GM18909 (cell line): ENCODE measurements around the gene RUNX1.

Source experiments
- ATAC-seq: cut with Tn5 transposase; IDR thresholded peaks from one replicate; pipeline ENCODE4 v1.9.1; 2021; ENCODE audit warnings: mild to moderate bottlenecking; ENCODE audit not compliant: unreplicated experiment, poor library complexity

Gene RUNX1

DNA sequence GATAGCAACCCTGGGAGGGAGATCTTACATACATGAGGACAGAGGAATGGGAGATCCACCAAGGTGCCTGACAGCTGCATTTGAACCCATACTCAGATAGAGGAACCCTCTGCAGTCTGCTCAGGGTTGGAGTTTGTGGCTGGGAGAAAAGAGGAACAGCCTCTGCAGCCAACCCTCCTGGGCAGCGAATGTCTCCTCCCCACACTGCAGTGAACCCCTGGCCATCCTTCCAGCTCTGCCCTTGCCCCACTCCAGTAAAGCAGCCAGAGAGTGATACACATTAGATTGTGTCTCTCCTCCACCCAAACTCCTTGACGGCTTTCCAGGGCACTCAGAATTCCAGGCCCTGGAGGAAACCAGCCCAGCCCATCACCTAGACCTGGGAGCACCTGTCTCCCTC lies 137.7 kb downstream of the RUNX1 start:
- ATAC-seq = no peak

DNA sequence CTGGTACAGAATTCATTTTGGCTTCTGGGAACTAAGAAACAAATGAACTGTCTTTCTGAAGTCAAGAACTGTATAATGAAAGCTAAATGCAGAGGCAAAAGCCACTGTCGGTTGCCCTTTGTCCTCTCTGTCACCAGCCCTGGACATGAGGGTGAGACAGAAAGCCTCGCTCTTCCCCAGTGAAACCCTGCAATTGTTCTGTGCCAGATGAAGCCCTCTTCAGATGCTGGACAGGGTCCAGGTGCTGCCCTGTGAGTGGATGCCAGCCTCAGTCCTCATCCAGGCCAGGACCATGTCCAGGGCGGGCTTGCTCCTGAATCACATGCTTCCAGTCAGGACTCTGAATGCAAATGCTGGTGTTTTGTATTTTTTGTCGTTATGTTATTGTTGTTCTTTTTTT lies 138.7 kb downstream of the RUNX1 start:
- ATAC-seq = no peak

DNA sequence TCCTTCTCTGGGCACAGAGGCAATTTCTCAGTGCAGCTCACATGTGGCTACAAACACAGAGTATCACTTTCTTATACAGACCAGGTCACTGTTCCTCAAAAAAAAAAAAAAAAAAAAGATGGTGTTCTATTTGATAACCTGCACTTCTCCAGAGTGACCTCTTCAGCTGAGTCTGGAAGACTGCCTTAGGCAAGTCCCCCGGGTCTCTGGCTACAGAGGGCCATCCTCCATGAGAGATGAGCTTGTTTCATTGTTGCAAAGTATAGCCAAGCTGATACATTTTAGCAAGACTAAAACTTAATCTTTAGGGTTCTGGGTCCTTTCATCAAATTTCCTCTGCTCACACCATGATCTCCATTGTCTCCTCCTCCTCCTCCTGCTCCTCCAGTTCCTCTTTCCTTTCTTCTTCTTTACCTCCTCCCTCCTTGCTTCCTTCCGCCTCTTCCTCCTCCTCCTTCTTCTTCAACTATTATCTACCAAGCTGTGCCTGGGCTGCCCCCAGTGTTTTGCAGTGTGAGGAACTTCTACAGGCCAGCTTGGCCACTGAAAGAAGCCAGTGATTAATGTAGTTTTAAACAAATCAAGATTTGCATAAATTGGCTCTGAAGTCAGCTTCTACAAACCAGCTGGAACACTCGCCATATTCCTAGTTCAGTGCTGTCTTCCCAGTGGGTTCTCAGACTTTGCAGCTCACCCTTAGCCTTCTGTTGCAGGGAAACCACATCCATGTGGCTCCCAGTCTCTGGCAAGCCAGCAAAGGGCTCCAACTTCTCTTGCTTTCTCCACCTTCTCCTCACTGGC lies 139.4 kb downstream of the RUNX1 start:
- ATAC-seq = no peak

DNA sequence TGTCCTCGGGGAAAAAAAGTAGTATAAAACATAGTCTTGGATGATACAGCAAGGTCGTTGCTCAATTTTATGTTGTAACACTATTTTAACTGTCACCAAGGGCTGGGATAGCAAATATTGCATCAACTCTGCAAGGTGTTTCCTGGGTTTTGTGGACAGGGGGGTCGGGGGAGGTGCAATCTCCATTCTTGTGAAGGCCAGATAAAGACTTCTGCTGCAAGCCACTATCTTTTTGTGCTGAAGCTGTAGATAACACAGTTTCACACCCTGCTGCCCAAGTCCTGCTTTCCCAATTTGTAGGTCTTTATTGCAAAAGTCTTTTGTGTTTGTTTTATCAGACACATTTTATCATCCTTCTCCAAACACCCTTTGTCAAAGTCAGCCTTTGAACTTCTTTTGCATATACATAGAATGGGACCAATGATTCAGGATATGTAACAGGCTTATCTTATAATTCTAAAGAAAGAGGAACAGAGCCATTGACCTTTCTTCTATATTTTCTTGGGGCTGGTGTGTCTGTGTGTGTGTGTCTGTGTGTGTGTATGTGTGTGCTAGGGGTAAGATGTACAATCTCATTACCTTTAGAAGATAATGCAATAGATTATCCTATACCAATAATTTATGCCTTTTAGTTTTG lies 140.6 kb downstream of the RUNX1 start:
- no peak for ATAC-seq

DNA sequence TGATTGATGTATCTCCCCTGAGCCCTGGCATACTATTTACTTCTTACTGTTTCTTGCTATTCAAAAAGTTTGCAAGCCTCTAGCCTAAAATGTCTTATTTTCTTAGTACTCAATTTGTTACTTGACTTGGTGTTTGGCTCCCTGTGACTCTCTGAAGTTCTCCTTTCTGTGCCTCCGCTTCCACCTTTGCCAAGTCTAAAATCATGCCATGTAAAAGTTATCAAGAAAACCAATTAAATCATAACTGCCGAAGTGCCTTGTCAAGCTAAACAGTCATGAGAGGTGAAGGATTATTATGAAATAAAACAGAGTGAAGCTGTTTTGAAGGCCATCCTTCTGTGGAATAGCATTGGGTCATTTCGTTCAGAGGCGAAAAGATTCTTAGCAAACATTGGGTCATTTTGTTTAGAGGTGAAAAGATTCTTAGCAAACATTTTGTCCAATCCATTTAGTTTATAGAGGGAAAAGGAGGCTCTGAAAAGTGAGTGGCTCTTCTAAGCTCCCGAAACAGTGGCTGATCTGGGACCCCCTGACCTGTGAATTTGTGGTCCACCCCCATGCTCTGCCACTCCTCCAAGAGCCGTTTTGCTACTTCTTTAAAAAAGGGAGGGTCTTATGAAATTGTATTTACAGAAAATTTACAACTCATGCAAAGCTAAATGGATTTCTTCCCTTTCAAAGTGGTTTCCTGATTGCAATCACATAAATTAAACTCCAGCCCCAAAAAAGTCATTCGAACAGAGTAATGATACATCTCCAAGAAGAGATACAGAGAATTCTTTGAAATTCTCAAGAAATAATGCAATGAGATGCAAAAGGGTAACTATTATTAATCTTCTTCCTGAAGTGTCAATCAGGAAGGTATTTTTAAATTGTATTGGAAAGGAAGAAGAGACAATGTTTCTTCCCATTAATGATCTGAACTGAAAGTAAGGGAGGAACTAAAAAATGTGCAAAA lies 141.4 kb downstream of the RUNX1 start:
- no peak for ATAC-seq

- no peak for ATAC-seq
These were observed 142.7 kb downstream of the RUNX1 start for GRCh38 chr21:34906401-34906800.

- ATAC-seq = no peak
These were observed 143.9 kb downstream of the RUNX1 start for GRCh38 chr21:34905218-34905537.

- ATAC-seq = no peak
These were observed 144.4 kb downstream of the RUNX1 start for GRCh38 chr21:34904526-34905217.

GRCh38 chr21:34900376-34900775 lies 148.7 kb downstream of the RUNX1 start:
- ATAC-seq = no peak

GRCh38 chr21:34899760-34900159 lies 149.3 kb downstream of the RUNX1 start:
- ATAC-seq = no peak

- ATAC-seq = no peak
These were observed 149.8 kb downstream of the RUNX1 start for GRCh38 chr21:34899302-34899701.

DNA sequence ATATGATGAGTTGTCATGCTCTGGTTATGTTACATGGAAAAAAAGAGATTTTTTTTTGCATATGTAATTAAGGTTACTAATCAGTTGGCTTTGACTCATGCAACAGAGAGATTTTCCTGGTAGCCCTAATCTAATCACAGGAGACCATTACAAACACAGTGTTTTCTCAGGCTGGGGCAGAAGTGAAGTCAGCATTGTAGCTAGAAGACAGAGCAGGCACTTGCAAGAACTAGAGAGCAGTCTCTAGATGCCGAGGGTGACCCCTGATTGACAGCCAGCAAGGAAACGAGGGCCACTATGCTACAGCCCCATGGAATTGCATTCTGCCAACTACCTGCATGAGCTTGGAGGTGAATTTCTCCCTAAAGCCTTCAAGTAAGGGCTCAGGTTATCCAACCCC lies 151.3 kb downstream of the RUNX1 start:
- no peak for ATAC-seq

DNA sequence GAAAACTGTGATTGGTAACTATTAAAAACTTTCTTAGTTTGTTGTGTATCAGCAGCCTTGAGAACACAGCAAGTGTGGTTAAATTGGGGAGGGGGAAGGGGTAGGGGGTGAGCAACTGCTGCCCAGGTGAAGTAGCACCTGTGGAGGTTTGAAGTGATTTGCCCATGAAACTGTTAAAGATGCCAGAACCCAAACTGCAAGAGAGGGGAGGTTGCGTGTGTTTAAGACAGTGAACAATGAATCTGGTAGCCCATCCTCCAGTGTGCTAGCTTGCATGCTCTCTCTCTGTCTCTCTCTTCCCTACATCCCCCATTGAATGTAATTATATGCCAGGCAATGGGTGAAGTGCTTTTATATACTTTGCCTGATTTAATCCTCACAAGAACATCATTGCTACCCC lies 154.7 kb downstream of the RUNX1 start:
- ATAC-seq = no peak

DNA sequence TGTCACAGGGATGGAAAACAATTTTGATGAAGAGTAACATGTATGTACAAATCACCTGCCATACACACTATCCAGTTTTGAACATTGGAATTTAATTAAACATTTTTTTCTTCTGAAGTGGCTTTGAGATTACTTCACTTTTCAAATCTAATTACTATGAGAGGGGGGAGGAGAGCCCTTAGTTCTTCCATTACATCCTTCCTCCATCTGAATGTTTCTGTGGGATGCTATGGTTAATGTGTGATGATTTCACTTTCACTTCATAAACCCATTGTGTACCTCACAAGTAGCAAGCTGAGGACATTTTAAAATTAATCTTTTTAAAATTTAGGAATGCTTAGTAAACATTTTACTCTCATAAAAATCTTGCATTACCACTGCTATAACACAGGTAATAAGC lies 156.9 kb downstream of the RUNX1 start:
- ATAC-seq = no peak

- ATAC-seq = no peak
These were observed 157.5 kb downstream of the RUNX1 start for GRCh38 chr21:34891613-34891943.

DNA sequence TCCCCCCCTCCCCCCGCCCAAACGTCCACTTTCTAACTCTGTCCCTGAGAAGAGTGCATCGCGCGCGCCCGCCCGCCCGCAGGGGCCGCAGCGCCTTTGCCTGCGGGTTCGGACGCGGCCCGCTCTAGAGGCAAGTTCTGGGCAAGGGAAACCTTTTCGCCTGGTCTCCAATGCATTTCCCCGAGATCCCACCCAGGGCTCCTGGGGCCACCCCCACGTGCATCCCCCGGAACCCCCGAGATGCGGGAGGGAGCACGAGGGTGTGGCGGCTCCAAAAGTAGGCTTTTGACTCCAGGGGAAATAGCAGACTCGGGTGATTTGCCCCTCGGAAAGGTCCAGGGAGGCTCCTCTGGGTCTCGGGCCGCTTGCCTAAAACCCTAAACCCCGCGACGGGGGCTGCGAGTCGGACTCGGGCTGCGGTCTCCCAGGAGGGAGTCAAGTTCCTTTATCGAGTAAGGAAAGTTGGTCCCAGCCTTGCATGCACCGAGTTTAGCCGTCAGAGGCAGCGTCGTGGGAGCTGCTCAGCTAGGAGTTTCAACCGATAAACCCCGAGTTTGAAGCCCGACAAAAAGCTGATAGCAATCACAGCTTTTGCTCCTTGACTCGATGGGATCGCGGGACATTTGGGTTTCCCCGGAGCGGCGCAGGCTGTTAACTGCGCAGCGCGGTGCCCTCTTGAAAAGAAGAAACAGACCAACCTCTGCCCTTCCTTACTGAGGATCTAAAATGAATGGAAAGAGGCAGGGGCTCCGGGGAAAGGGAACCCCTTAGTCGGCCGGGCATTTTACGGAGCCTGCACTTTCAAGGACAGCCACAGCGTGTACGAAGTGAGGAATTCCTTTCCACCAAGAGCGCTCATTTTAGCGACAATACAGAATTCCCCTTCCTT lies 158.1 kb downstream of the RUNX1 start:
- ATAC-seq = no peak

- no peak for ATAC-seq
These were observed 158.7 kb downstream of the RUNX1 start for GRCh38 chr21:34890470-34890723.

DNA sequence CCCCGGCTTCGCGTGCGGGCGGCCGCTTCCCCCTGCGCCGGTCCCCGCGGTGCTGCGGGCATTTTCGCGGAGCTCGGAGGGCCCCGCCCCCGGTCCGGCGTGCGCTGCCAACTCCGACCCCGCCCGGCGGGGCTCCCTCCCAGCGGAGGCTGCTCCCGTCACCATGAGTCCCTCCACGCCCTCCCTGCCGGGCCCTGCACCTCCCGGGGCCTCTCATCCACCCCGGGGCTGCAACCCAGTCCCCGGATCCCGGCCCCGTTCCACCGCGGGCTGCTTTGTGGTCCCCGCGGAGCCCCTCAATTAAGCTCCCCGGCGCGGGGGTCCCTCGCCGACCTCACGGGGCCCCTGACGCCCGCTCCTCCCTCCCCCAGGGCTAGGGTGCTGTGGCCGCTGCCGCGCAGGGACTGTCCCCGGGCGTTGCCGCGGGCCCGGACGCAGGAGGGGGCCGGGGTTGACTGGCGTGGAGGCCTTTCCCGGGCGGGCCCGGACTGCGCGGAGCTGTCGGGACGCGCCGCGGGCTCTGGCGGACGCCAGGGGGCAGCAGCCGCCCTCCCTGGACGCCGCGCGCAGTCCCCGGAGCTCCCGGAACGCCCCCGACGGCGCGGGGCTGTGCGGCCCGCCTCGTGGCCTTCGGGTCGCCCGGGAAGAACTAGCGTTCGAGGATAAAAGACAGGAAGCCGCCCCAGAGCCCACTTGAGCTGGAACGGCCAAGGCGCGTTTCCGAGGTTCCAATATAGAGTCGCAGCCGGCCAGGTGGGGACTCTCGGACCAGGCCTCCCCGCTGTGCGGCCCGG lies 159.2 kb downstream of the RUNX1 start:
- ATAC-seq = peak; percentile 39

- ATAC-seq = peak; percentile 24
These were observed 159.8 kb downstream of the RUNX1 start for GRCh38 chr21:34889320-34889675.
